K562 (cell line): ENCODE results near the gene ELOVL2. TPM values are rescaled to one million over a fixed set of nuclear protein-coding genes. Genes with fewer than 3 reads are reported as not detected.

Experiments
- ATAC-seq: fragments of 200-7000 bp; cut with Tn5 transposase; 3 replicates; pipeline ENCODE4 v1.9.1; 2020; ENCODE audit warnings: moderate library complexity
- BruUV-seq: library from RNA; stranded (reverse); fragments of 400-500 nt; replicated peaks from 2 replicates; lab custom pipeline; 2021; lab: Mats Ljungman, UMichigan
- CTCF ChIA-PET: fragments of 300-600 bp; formaldehyde crosslinking; extraction: SDS; loops from one replicate; lab custom pipeline; 2021; ENCODE audit warnings: low intra/inter-chr PET ratio; lab: Yijun Ruan, JAX
- POLR2A ChIA-PET: fragments of 300-600, 350-650 bp; sonication (Branson Sonifier 250); formaldehyde crosslinking; extraction: SDS; loops from one replicate; lab custom pipeline; 2021; ENCODE audit warnings: antibody characterized with exemption, inconsistent platforms; lab: Yijun Ruan, JAX
- DNase-seq, 4 experiments: peaks; one replicate each; pipeline versions ENCODE4 v3.0.0 to v3.0.0-alpha.2; 2011 to 2018; ENCODE audit warnings: low spot score in 3 of 4, mixed read lengths in 3 of 4; ENCODE audit errors: extremely low read depth in 1 of 4
- FAIRE-seq: peaks from 2 replicates; lab custom pipeline; 2011; peaks lifted over from hg19 to GRCh38; lab: Jason Lieb, UNC
- H2AFZ ChIP-seq: 2 replicates; pipeline ENCODE4 v1.6.0; 2011; ENCODE audit warnings: low read depth, low read length, control low read depth, inconsistent platforms
- H3K27ac ChIP-seq: fragments of 200-600 bp; 3 replicates; pipeline ENCODE4 v1.8.0; 2011; ENCODE audit warnings: low read depth, mild to moderate bottlenecking, control low read depth, inconsistent platforms, low read length, moderate library complexity, mixed read lengths; ENCODE audit errors: extremely low read depth
- H3K27me3 ChIP-seq, 2 experiments: fragments of 300-600 bp in 1 of 2; 2 replicates in 1 of 2; 3 replicates in 1 of 2; pipeline versions ENCODE4 v1.6.0 to v1.8.0; 2011; ENCODE audit warnings: inconsistent platforms in 2 of 2, low read length in 2 of 2, mild to moderate bottlenecking in 1 of 2, mixed read lengths in 1 of 2, moderate library complexity in 1 of 2; ENCODE audit not compliant: control insufficient read depth in 2 of 2, insufficient read depth in 2 of 2
- H3K36me3 ChIP-seq: fragments of 300-600 bp; 3 replicates; pipeline ENCODE4 v1.8.0; 2011; ENCODE audit warnings: mild to moderate bottlenecking, low read length, inconsistent platforms; ENCODE audit not compliant: control insufficient read depth, insufficient read depth
- H3K4me1 ChIP-seq, 2 experiments: fragments of 200-600 bp in 1 of 2; replicated peaks in 1 of 2; 2 replicates in 1 of 2; 3 replicates in 1 of 2; pipeline versions ENCODE4 v1.5.1 to v1.8.0; 2011; ENCODE audit warnings: inconsistent platforms in 2 of 2, low read length in 2 of 2, mild to moderate bottlenecking in 1 of 2, mixed read lengths in 1 of 2, moderate library complexity in 1 of 2; ENCODE audit not compliant: control insufficient read depth in 2 of 2, insufficient read depth in 2 of 2
- H3K4me2 ChIP-seq: 2 replicates; pipeline ENCODE4 v1.6.1; 2011; ENCODE audit warnings: low read length, control low read depth, inconsistent platforms, mixed read lengths; ENCODE audit not compliant: insufficient read depth
- H3K4me3 ChIP-seq: fragments of 200-600 bp; sonication (generic), shearing (Covaris generic); 2 replicates; pipeline ENCODE4 v1.5.1; 2016; ENCODE audit warnings: control low read depth, inconsistent platforms
- H3K79me2 ChIP-seq: fragments of 200-600 bp; 3 replicates; pipeline ENCODE4 v1.8.0; 2011; ENCODE audit warnings: low read length, inconsistent platforms; ENCODE audit not compliant: control insufficient read depth, insufficient read depth
- H3K9ac ChIP-seq, 2 experiments: 2 replicates each; pipeline versions ENCODE4 v1.6.0 to v1.6.1; 2011; ENCODE audit warnings: low read depth in 2 of 2, low read length in 2 of 2, control low read depth in 1 of 2, inconsistent platforms in 1 of 2, mild to moderate bottlenecking in 1 of 2, mixed read lengths in 1 of 2; ENCODE audit not compliant: insufficient read depth in 1 of 2
- H3K9me1 ChIP-seq: one replicate; pipeline ENCODE4 v1.6.0; 2011; ENCODE audit warnings: inconsistent platforms, mild to moderate bottlenecking, low read length, moderate library complexity; ENCODE audit not compliant: control insufficient read depth, insufficient read depth
- H3K9me3 ChIP-seq: replicated peaks from 2 replicates; pipeline ENCODE4 v1.5.1; 2011; ENCODE audit warnings: low read depth, low read length, inconsistent platforms; ENCODE audit not compliant: control insufficient read depth, insufficient read depth
- H4K20me1 ChIP-seq: replicated peaks from 2 replicates; pipeline ENCODE4 v1.6.1; 2011; ENCODE audit warnings: low read length, inconsistent platforms, mixed read lengths; ENCODE audit not compliant: control insufficient read depth, insufficient read depth
- KDM4B ChIP-seq, 2 experiments: fragments of 450-650 bp in 1 of 2; sonication (generic) in 1 of 2; IDR thresholded peaks; 2 replicates each; pipeline ENCODE4 v1.6.1; 2016 to 2017; ENCODE audit warnings: borderline replicate concordance in 2 of 2, antibody characterized with exemption in 1 of 2, low read depth in 1 of 2, mild to moderate bottlenecking in 1 of 2
- NFXL1 ChIP-seq: fragments of 450-650 bp; formaldehyde crosslinking; IDR thresholded peaks from 2 replicates; pipeline ENCODE4 v1.4.0; 2021; ENCODE audit warnings: mild to moderate bottlenecking
- PCBP2 ChIP-seq: fragments of 200-400 bp; formaldehyde crosslinking; IDR thresholded peaks from 2 replicates; pipeline ENCODE4 v1.6.1; 2018; ENCODE audit warnings: low read length, low read depth, mild to moderate bottlenecking, moderate library complexity; ENCODE audit not compliant: poor library complexity, severe bottlenecking
- POLR2AphosphoS5 ChIP-seq: IDR thresholded peaks from 2 replicates; pipeline ENCODE4 v1.6.1; 2011; ENCODE audit warnings: mild to moderate bottlenecking, low read depth, low read length, moderate library complexity; ENCODE audit not compliant: control insufficient read depth, insufficient read depth
- SREBF1 ChIP-seq: fragments of 150-350 bp; IDR thresholded peaks from 2 replicates; pipeline ENCODE4 v1.6.1; 2014; ENCODE audit warnings: antibody characterized with exemption, low read depth, low read length, borderline replicate concordance
- TFE3 ChIP-seq: fragments of 450-650 bp; formaldehyde crosslinking; IDR thresholded peaks from 2 replicates; pipeline ENCODE4 v1.4.0; 2020; ENCODE audit warnings: mild to moderate bottlenecking, mixed read lengths
- ZSCAN29 ChIP-seq: fragments of 450-650 bp; IDR thresholded peaks from 2 replicates; pipeline ENCODE4 v1.6.1; 2017
- WGBS: fragments of 100-300 bp; shearing (Covaris generic); methylation state at CpG from one replicate; pipeline ENCODE4 v1.1.6; 2016; ENCODE audit warnings: low coverage, mixed read lengths; ENCODE audit not compliant: insufficient coverage; ENCODE audit errors: missing lambda C conversion rate; 5-methylcytosine and 5-hydroxymethylcytosine counted together
- in situ Hi-C: fragments of 300-500 bp; cut with MboI; formaldehyde crosslinking; loops from 4 replicates; pipeline ENCODE4 v1.15.0; 2018; ENCODE audit warnings: inconsistent platforms, mixed read lengths
- intact Hi-C: fragments of 100-400 bp; cut with micrococcal nuclease; formaldehyde crosslinking; loops from 2 replicates; pipeline ENCODE4 v1.14.2; 2022
- polyA plus RNA-seq, 8 experiments: library from polyadenylated mRNA; depleted of rRNA in 4 of 8; stranded (reverse) in 5 of 8; unstranded in 3 of 8; fragments of >200 nt; fragmentation: Nextera tagmentation in 2 of 8; fragmentation: Illumina TruSeq in 1 of 8; extraction: Ambion mirVana in 2 of 8; extraction: Trizol in 1 of 8; gene quantifications; 2 replicates each; pipeline versions ENCODE4 v1.2.1 to v1.2.3, GENCODE V29; 2011 to 2014; ENCODE audit warnings: inconsistent platforms in 1 of 8, missing spikeins in 1 of 8
- total RNA-seq, 7 experiments: library from RNA; depleted of rRNA in 6 of 7; stranded (reverse); fragments of >200 nt in 6 of 7; fragmentation: Illumina TruSeq in 2 of 7; extraction: Trizol in 2 of 7; gene quantifications; 2 replicates each; pipeline versions ENCODE4 v1.2.1 to v1.2.3, GENCODE V29; 2011 to 2021; ENCODE audit warnings: low replicate concordance in 1 of 7
- TF ChIP-seq, protein P1 (sequence below): sonication (generic); formaldehyde crosslinking; IDR thresholded peaks from 2 replicates; pipeline ENCODE4 v1.8.0; 2022; ENCODE audit warnings: mild to moderate bottlenecking, missing genetic modification reagents
- TF ChIP-seq, protein P2 (sequence below), 2 experiments: fragments of 450-650 bp; IDR thresholded peaks; 2 replicates each; pipeline ENCODE4 v1.6.1; 2016
- TF ChIP-seq, protein P3 (sequence below): fragments of 450-650 bp; IDR thresholded peaks from 2 replicates; pipeline ENCODE4 v1.6.1; 2016

Gene ELOVL2
- total and polyA plus RNA-seq, 9 of the 15 experiments (the other 6 are each of a cell fraction or from before 2014, with no cell fraction given): 0.05 to 0.96 (median 0.31) TPM

GRCh38 chr6:11065436-11066202 is 21.5 kb upstream of the ELOVL2 start:
- 19% methylated on average over 6 of the region's 6 CpGs for WGBS

More at GRCh38 chr6:11065436-11066202, 21.5 kb upstream of the ELOVL2 start:
- Histone ChIP-seq H3K4me1 (peaks cover 4 to 6% of the 10 kb centered on the region in 2 experiments; a peak in 3 of 5 replicates), H4K20me1 (no peaks in the 10 kb centered on the region), H3K79me2 (no peaks in the 10 kb centered on the region), H3K4me2 (no peak overlapping the region), H3K4me3 (no peak overlapping the region), H3K9me3 (no peaks in the 10 kb centered on the region), H2AFZ (no peak overlapping the region), H3K36me3 (no peaks in the 10 kb centered on the region), H3K27me3 (peaks cover 0 to 2% of the 10 kb centered on the region in 2 experiments; a peak in 1 of 5 replicates), H3K9ac (no peak overlapping the region), H3K27ac (no peak overlapping the region)
- intact Hi-C loops (loop anchor here (10.0 kb wide), 1 partner anchor 509 kb away; no protein-coding TSS in a partner anchor), in situ Hi-C loops (loop anchor here (5.0 kb wide), 2 partner anchors 108 to 588 kb away; no protein-coding TSS in a partner anchor)
- BruUV-seq: no TSS peak
- ChIA-PET CTCF (no interaction called here), POLR2A (interaction anchor here (0.9 to 2.4 kb wide), 3 partner anchors 9 to 17 kb away, joined by 3 to 6 read pairs (median 4); no protein-coding TSS in a partner anchor)
- FAIRE-seq: peak; percentile 55
- peak; percentile 37; the same call in 2 of the 3 replicates for ATAC-seq
- TF ChIP-seq NFXL1 (no peak), KDM4B (IDR thresholded peaks at IDR 0.05; ENCODE audit: borderline replicate concordance in 2 of 2, low read depth in 1 of 2) (no peak), SREBF1 (no peak), PCBP2 (no peak), ZSCAN29 (no peak), TFE3 (CRISPR knock-in tag) (no peak), POLR2AphosphoS5 (no peak)
- TF ChIP-seq, protein P1, sequence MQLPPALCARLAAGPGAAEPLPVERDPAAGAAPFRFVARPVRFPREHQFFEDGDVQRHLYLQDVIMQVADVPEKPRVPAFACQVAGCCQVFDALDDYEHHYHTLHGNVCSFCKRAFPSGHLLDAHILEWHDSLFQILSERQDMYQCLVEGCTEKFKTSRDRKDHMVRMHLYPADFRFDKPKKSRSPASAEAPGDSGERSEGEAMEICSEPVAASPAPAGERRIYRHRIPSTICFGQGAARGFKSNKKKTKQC (CRISPR knock-in tag): no peak
- TF ChIP-seq, protein P2, sequence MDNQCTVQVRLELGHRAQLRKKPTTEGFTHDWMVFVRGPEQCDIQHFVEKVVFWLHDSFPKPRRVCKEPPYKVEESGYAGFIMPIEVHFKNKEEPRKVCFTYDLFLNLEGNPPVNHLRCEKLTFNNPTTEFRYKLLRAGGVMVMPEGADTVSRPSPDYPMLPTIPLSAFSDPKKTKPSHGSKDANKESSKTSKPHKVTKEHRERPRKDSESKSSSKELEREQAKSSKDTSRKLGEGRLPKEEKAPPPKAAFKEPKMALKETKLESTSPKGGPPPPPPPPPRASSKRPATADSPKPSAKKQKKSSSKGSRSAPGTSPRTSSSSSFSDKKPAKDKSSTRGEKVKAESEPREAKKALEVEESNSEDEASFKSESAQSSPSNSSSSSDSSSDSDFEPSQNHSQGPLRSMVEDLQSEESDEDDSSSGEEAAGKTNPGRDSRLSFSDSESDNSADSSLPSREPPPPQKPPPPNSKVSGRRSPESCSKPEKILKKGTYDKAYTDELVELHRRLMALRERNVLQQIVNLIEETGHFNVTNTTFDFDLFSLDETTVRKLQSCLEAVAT (IDR thresholded peaks at IDR 0.05): no peak
- TF ChIP-seq, protein P3, sequence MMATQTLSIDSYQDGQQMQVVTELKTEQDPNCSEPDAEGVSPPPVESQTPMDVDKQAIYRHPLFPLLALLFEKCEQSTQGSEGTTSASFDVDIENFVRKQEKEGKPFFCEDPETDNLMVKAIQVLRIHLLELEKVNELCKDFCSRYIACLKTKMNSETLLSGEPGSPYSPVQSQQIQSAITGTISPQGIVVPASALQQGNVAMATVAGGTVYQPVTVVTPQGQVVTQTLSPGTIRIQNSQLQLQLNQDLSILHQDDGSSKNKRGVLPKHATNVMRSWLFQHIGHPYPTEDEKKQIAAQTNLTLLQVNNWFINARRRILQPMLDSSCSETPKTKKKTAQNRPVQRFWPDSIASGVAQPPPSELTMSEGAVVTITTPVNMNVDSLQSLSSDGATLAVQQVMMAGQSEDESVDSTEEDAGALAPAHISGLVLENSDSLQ: no peak
- TF ChIP-seq, all 486 proteins: peak for 0
- no peaks in the 10 kb centered on the region for H3K9me1 ChIP-seq
- peak in 1 of 4 experiments; percentile 16 for DNase-seq
